ENCODE data around the gene SNIP1. TPM values are rescaled to one million over a fixed set of nuclear protein-coding genes. Genes with fewer than 3 reads are reported as not detected.
"Not testable (repeated sequence)": the region's sequence is repeated elsewhere in the genome, so short reads cannot be mapped to it uniquely, and the experiment has no call there.

SNIP1 gene
- total RNA-seq, 1 experiment from 2014 or later, result 23.5 TPM

DNA sequence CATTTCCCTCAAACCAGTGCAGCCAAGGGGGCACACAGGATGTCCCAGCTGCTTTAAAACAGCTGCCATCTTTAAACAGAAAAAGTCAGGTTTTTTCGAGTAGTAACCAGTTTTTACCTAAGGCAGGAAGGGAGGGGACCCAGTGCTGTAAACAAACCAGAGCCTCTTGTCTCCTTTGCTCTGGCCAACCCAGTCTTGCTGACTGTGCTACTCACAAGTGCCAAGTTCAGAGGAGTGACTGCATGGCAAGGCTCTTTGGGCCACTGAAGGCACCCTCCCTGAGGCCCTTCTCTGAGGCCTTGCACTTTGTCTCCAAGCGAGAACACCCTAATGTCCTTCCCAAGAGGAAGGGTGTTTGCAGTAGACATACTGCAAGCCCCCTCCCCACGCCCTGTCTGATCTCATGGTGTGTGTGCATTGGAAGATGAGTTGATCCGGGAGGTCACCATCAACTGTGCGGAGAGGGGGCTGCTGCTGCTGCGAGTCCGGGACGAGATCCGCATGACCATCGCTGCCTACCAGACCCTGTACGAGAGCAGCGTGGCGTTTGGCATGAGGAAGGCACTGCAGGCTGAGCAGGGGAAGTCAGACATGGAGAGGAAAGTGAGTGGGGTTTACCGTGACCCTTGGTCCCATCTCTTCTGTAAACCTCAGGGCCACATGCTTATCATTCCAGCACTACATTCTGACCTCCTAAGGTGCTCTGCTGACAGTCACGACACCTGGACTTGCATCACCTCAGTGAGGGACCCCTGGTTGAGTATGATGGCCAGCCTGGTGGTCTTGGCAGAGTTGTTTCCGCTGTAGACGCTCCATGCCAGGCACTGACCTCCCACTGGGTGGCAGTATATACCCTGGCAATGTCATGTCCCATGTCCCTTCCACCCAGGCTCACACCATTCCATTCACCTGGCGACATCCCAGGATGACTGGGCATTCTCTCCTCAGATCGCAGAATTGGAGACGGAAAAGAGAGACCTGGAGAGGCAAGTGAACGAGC, 7.3 kb upstream of the SNIP1 start:
- Histone ChIP-seq H3K9me3 (ENCODE audit: insufficient read depth, low read depth) (no peaks in the 10 kb centered on the region), H3K9me2 (ENCODE audit: insufficient read depth) (no peaks in the 10 kb centered on the region), H3K27me3 (ENCODE audit: insufficient read depth, low read depth) (no peaks in the 10 kb centered on the region), H3F3A (ENCODE audit: insufficient read depth, low read depth) (peaks cover 11% of the 10 kb centered on the region; the same call in 1 of the 2 replicates), H3K27ac (no peak overlapping the region), H3K4me1 (replicated peaks; ENCODE audit: insufficient read depth) (0 out of 2 replicates have a peak, but pooled peaks cover 2% of the 10 kb centered on the region), H3K36me3 (ENCODE audit: low read depth) (0 out of 2 replicates have a peak, but pooled peaks cover 7% of the 10 kb centered on the region), H4K20me1 (ENCODE audit: insufficient read depth) (no peaks in the 10 kb centered on the region), H3K4me3 (no peak overlapping the region), H2AFZ (no peak overlapping the region), H3K79me2 (ENCODE audit: low read depth) (no peaks in the 10 kb centered on the region), H3K4me2 (no peak overlapping the region)
- BruUV-seq (replicated peaks), result TSS peak; percentile 2
- CTCF ChIA-PET, result no interaction called here
- no peak for TF ChIP-seq EZH2 (IDR thresholded peaks at IDR 0.05; ENCODE audit: low read depth)
- TF ChIP-seq, protein P1, sequence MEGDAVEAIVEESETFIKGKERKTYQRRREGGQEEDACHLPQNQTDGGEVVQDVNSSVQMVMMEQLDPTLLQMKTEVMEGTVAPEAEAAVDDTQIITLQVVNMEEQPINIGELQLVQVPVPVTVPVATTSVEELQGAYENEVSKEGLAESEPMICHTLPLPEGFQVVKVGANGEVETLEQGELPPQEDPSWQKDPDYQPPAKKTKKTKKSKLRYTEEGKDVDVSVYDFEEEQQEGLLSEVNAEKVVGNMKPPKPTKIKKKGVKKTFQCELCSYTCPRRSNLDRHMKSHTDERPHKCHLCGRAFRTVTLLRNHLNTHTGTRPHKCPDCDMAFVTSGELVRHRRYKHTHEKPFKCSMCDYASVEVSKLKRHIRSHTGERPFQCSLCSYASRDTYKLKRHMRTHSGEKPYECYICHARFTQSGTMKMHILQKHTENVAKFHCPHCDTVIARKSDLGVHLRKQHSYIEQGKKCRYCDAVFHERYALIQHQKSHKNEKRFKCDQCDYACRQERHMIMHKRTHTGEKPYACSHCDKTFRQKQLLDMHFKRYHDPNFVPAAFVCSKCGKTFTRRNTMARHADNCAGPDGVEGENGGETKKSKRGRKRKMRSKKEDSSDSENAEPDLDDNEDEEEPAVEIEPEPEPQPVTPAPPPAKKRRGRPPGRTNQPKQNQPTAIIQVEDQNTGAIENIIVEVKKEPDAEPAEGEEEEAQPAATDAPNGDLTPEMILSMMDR (conservative IDR thresholded peaks at IDR 0.05), result peak; percentile 69
- intact Hi-C loops (cut with micrococcal nuclease; ENCODE audit: unreplicated experiment), result loop anchor here (5.0 kb wide), 1 partner anchor 104 kb away; no protein-coding TSS in a partner anchor
- peak in 1 of 2 experiments; percentile 27 for DNase-seq
- POLR2A ChIA-PET (ENCODE audit: unreplicated experiment), result no interaction called here

- no peak overlapping the region for H3K4me3 ChIP-seq
- no peaks in the 10 kb centered on the region for H3K36me3 ChIP-seq (ENCODE audit: low read depth)
- peaks cover 9% of the 10 kb centered on the region; the same call in 1 of the 2 replicates for H3F3A ChIP-seq (ENCODE audit: insufficient read depth, low read depth)
- H3K27me3 ChIP-seq (ENCODE audit: insufficient read depth, low read depth), result no peaks in the 10 kb centered on the region
- no TSS peak for BruUV-seq (replicated peaks)
- H4K20me1 ChIP-seq (ENCODE audit: insufficient read depth), result no peaks in the 10 kb centered on the region
- no peak for DNase-seq
- TF ChIP-seq, protein P1 (conservative IDR thresholded peaks at IDR 0.05), result no peak
- no peak for TF ChIP-seq EZH2 (IDR thresholded peaks at IDR 0.05; ENCODE audit: low read depth)
- intact Hi-C loops (cut with micrococcal nuclease; ENCODE audit: unreplicated experiment), result loop anchor here (5.0 kb wide), 1 partner anchor 103 kb away; no protein-coding TSS in a partner anchor
- H3K79me2 ChIP-seq (ENCODE audit: low read depth), result no peaks in the 10 kb centered on the region
- no peaks in the 10 kb centered on the region for H3K9me3 ChIP-seq (ENCODE audit: insufficient read depth, low read depth)
- ChIA-PET POLR2A (ENCODE audit: unreplicated experiment) (no interaction called here), CTCF (no interaction called here)
- H3K4me2 ChIP-seq, result no peak overlapping the region
- no peak overlapping the region for H2AFZ ChIP-seq
- H3K9me2 ChIP-seq (ENCODE audit: insufficient read depth), result no peaks in the 10 kb centered on the region
- no peak overlapping the region for H3K27ac ChIP-seq
- H3K4me1 ChIP-seq (replicated peaks; ENCODE audit: insufficient read depth), result 0 out of 2 replicates have a peak, but pooled peaks cover 5% of the 10 kb centered on the region
Measured at GRCh38 chr1:37560401-37561132, 6.5 kb upstream of the SNIP1 start.

DNA sequence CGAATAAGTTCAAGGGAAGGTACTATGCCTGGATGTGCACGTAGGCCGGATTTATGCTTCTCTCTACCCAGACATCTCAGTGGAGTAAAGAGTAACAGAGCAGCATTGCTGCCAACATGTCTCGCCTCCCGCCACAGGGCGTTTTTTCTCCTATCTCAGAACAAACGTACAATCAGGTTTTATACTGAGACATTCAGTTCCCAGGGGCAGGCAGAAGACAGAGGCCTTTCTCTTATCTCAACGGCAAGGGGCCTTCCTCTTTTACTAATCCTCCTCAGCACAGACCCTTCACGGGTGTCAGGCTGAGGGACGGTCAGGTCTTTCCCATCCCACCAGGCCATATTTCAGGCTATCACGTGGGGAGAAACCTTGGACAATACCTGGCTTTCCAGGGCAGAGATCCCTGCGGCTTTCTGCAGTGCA, 5.9 kb upstream of the SNIP1 start:
- H3K9me3 ChIP-seq (ENCODE audit: insufficient read depth, low read depth); H3K4me2 ChIP-seq; H3K36me3 ChIP-seq (ENCODE audit: low read depth); H2AFZ ChIP-seq; CTCF ChIA-PET; H3K79me2 ChIP-seq (ENCODE audit: low read depth); DNase-seq; H4K20me1 ChIP-seq (ENCODE audit: insufficient read depth); H3F3A ChIP-seq (ENCODE audit: insufficient read depth, low read depth); H3K4me1 ChIP-seq (replicated peaks; ENCODE audit: insufficient read depth); H3K9me2 ChIP-seq (ENCODE audit: insufficient read depth); H3K27me3 ChIP-seq (ENCODE audit: insufficient read depth, low read depth); POLR2A ChIA-PET (ENCODE audit: unreplicated experiment); H3K27ac ChIP-seq; BruUV-seq (replicated peaks); H3K4me3 ChIP-seq: not testable (repeated sequence)
- intact Hi-C loops (cut with micrococcal nuclease; ENCODE audit: unreplicated experiment), result loop anchor here (5.0 kb wide), 1 partner anchor 103 kb away; no protein-coding TSS in a partner anchor

All from PC-9 (cell line).